GM12892 (cell line): ENCODE results near the gene ALOX5.

Source experiments
- POLR2A ChIP-seq: IDR thresholded peaks from 2 replicates; pipeline ENCODE4 v1.6.1; 2011; ENCODE audit warnings: low read depth, low read length, control low read depth
- POLR2AphosphoS5 ChIP-seq: IDR thresholded peaks from 2 replicates; pipeline ENCODE4 v1.6.1; 2011; ENCODE audit warnings: low read depth, low read length, control low read depth
- TAF1 ChIP-seq: IDR thresholded peaks from 2 replicates; pipeline ENCODE4 v1.6.1; 2011; ENCODE audit warnings: low read depth, mild to moderate bottlenecking, control low read depth, low read length, borderline replicate concordance

DNA sequence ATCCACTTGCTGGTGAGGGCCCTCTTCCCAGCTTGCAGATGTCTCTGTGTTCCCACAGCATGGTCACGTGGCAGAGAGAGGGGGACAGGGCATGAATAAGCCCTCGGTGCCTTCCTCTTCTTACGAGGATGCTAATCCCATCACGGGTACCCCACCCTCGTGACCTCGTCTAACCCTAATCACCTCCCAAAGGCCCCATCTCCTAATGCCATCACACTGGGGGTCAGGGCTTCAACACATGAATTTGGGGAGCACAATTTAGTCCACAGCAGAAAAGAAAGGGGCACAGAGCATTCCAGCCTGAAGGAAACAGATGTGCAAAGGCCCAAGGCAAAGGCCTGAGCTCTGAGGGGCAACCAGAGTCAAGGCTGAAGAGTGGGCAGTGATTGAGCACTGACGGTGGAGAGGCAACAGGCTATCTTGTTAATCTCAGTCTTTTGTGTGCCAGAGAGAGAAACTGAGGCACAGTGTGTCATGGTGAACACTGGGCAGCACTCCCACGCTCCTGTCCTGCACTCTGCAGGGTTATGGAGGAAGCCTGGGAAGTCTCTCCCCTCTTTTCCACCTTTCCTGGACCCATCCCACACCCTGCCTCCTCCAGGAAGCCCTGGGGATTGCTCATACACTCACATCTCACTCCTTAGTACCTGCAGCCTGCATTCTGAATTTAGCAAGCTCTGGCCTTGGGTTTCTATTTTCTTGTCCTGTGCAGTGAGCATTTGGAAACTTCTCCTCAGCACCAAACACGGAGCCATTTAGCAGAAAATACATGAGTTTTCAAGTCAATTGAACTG lies 49.0 kb downstream of the ALOX5 start:
- TF ChIP-seq TAF1, result no peak
- no peak for TF ChIP-seq POLR2AphosphoS5
- no peak for TF ChIP-seq POLR2A
